ENCODE data around the gene PELI2.

- TF ChIP-seq GATA2 (IDR thresholded peaks at IDR 0.05; ENCODE audit: low read depth, low read length) (no peak), GATA3 (IDR thresholded peaks at IDR 0.05; ENCODE audit: low read depth, low read length) (no peak)
Measured at GRCh38 chr14:56127156-56127555, 8.9 kb downstream of the PELI2 start.

All from SH-SY5Y (cell line).